GM12801 (cell line): ENCODE data around the gene GREM2.

Source experiments
- TF ChIP-seq, protein P1 (sequence below): IDR thresholded peaks from one replicate; pipeline ENCODE4 v1.5.1; 2011; ENCODE audit warnings: control low read depth; ENCODE audit not compliant: insufficient read length; ENCODE audit errors: extremely low read depth

Gene GREM2

DNA sequence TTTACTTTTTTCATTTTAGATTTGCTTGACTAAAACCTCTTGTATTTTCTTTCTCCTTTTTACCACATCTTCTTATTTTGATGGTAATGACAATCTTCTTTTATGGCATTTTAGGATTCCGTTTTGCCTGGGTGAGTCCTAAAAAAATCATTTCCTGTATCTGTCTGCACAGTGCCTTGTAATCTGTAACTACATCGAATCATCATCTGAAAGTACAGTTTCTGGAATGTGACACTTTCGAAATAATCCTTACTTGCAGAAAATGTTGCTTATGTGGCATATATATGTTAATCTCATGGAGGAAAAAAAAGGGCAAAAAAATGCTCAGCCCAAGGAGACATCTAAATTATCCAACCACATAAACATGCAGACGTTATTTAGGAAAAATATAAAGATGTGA is 29.0 kb downstream of the GREM2 start:
- TF ChIP-seq, protein P1, sequence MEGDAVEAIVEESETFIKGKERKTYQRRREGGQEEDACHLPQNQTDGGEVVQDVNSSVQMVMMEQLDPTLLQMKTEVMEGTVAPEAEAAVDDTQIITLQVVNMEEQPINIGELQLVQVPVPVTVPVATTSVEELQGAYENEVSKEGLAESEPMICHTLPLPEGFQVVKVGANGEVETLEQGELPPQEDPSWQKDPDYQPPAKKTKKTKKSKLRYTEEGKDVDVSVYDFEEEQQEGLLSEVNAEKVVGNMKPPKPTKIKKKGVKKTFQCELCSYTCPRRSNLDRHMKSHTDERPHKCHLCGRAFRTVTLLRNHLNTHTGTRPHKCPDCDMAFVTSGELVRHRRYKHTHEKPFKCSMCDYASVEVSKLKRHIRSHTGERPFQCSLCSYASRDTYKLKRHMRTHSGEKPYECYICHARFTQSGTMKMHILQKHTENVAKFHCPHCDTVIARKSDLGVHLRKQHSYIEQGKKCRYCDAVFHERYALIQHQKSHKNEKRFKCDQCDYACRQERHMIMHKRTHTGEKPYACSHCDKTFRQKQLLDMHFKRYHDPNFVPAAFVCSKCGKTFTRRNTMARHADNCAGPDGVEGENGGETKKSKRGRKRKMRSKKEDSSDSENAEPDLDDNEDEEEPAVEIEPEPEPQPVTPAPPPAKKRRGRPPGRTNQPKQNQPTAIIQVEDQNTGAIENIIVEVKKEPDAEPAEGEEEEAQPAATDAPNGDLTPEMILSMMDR: no peak

- TF ChIP-seq, protein P1: no peak
Measured at GRCh38 chr1:240579511-240579910, 32.4 kb downstream of the GREM2 start.

- TF ChIP-seq, protein P1: no peak
Measured at GRCh38 chr1:240577095-240577494, 34.9 kb downstream of the GREM2 start.

- TF ChIP-seq, protein P1: no peak
Measured at GRCh38 chr1:240575981-240576662, 35.8 kb downstream of the GREM2 start.

DNA sequence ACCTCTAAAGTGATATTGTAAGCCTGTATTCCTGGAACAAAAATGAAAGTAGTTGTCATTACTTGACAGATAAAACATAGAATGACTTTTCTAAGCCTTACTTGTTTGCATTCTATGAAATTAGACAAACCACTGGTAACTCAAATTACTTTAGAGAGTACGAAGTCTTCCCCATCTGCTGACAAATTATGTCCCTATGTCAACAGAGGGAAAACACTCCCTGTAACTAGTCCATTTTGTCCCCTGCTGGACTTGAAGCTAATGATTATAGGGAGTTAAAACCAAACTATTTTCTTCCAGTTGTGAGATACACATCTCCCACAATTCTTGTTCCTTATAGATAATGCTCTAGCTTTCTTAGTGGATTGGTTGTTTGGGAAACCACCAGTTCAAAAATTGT is 39.6 kb downstream of the GREM2 start:
- TF ChIP-seq, protein P1: no peak

- TF ChIP-seq, protein P1: no peak
Measured at GRCh38 chr1:240571782-240572181, 40.2 kb downstream of the GREM2 start.

GRCh38 chr1:240567066-240567465 is 44.9 kb downstream of the GREM2 start:
- TF ChIP-seq, protein P1: no peak
